Activated CD8-positive, alpha-beta memory T cell treated with anti-CD3 and anti-CD28 coated beads, Interleukin-2, amount 50 U/mL, for 24 hours (primary cell): ENCODE results near the gene ADAD2.

Source experiments
- DNase-seq: peaks from one replicate; pipeline ENCODE4 v3.0.0-alpha.2; 2020; ENCODE audit errors: extremely low read depth

ADAD2 gene

GRCh38 chr16:84176192-84177053 lies 14.5 kb upstream of the ADAD2 start:
- DNase-seq: no peak

- no peak for DNase-seq
Observed at GRCh38 chr16:84177741-84178073, 13.2 kb upstream of the ADAD2 start.

DNA sequence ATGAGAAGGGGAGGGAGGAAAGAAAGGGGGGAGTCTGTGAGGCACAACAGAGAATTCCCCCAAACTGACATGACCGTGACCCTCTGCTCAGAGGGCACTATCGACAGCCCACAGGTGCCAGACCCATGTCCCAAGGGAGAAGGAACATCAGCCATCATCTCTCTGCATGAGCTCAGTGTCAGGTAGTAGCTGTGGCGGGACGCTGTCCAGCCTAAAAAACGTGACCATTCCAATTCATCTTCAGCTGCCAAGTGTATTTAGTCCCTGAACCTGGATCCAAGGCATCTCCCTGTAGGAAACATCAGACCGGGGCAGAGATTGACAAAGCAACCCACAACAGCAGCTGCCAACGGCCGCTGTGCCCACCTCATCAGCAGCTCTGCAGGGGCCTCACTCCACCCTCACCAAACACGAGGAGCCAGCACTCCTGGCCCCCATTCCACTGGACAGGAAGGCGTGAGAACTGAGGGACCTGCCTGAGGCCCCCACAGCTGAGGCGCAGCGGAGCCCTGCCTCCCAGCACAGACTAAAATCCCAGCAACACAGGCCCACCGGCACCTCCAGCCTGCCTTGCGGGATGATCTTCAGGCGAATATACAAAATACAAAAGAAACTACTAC lies 12.7 kb upstream of the ADAD2 start:
- no peak for DNase-seq

GRCh38 chr16:84178892-84179611 lies 11.9 kb upstream of the ADAD2 start:
- no peak for DNase-seq

DNA sequence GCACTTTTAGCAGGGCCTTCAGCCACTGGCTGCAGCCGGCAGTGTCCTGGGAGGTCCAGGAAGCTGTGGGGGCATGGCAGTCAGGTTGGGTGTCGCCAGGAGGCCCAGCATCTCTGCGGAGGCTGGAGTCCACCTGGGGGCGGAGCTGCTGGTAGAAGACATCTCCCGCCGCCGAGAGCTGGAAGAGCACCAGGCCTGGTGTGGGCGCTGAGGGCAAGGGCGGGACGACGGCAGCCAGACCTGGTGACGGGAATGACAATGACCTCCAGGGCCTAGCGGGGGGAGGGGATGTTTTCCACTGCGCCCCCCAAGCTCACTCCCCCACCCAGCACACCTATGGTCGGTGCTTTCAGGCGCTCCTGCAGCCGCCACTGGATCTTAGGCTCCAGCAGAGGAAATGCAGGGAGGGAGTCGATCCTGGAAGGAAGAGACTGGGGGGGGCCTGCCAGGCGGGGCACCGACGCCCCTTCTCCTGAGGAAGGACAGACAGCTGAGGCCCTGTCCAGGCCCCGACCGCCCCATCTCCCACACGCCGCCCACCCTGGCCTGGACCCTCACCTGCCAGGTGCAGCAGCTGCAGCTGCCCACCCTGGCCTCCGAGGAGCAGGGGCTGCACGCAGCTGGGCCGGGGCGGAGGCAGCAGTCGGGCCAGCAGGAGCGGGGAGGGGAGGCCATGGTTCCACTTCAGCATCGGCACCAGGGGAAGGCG lies 11.2 kb upstream of the ADAD2 start:
- DNase-seq: no peak

DNA sequence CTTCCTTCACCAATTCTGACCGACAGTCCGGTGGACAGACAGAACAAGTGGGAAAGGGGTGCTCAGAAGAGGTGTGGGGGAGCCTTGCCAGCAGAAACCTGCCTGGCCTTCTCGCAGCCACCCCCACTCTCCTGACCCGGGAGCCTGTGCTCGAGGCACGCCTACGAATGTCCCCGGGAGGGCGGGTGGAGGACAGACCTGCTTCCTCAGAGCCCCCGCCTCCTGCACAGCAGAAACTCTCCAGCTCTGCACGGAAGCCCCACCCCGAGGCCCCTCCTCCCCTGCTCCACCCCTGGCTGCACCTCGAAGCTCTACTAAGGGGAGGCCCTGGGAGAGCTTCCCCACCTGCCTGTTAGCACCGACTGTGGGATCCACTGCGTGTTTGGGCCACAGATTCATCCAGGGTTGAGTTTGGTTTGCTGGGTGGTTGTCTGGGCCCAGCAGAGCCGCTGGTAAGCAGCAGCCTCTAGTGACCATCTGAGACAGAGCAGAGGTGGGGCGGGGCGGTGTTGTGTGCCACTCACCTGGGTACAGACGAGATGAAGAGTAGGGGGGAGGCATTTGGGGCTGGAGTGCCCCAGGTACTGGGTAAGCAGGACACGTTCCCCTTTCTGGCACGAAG lies 10.3 kb upstream of the ADAD2 start:
- no peak for DNase-seq

DNA sequence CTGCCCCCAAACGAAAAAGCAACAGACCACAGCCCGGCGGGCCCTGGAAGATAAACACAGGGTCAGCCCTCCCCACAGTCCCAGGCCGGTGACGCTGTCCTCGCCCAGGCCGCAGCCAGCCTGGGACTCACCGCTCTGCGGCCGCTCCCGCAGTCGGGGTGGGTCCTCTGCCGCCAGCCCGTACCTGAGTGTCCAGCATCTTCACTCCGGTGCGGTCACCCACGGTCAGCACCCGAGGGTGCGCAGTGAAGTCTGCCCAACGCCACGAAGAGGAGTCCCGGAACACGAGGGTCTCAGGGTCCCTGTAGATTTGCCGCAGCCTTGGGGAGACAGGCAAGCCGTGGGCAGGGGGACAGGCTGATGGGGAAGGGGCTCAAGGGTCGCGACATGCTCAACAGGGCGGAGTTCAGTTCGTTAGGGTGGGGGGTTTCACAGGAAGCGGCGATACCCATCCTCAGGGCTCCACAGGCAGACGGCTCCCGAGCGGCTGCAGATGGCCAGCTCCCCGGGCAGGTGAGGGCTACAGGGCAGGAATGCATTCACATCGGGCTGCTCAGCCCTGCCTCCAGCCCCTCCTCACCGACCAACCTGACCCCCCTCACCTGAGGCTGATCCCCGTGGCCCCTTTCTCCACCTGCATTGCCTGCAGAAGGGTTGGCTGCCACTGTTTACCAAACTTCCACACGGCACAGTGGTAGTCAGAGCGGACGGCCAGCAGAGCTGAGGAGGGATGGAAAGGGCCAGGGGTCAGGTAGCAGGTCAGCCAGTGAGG lies 9.6 kb upstream of the ADAD2 start:
- no peak for DNase-seq

- DNase-seq: no peak
Observed at GRCh38 chr16:84182104-84182503, 8.9 kb upstream of the ADAD2 start.

GRCh38 chr16:84182680-84183571 lies 8.0 kb upstream of the ADAD2 start:
- DNase-seq: no peak

- DNase-seq: no peak
Observed at GRCh38 chr16:84183572-84183875, 7.4 kb upstream of the ADAD2 start.

- no peak for DNase-seq
Observed at GRCh38 chr16:84183911-84184591, 6.9 kb upstream of the ADAD2 start.

DNA sequence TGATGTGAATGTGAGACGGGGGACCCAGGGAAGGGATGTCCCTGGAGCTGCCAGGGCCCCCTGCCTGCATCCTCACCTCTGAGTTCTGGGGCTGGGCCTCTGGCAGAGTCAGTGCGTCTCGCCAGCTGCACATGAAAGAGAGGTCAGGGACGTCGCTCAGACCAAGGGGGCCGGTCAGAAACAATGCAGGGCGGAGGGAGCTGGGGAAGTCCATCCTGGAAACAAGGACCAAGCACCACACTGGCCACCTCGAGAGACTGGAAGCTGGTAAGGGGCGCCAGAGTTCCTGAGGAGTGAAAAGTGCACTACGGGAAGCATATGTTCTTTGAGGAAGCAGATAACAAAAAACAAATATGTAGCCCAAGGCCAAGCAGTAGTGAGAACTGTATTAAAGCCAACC lies 6.2 kb upstream of the ADAD2 start:
- no peak for DNase-seq

- peak; percentile 75 for DNase-seq
Observed at GRCh38 chr16:84186685-84187437, 4.1 kb upstream of the ADAD2 start, which contains the start of gene TAF1C. TSS of gene TAF1C (minus strand) at chr16:84187057. CDS start at chr16:84184988, 2,069 bp downstream.

DNA sequence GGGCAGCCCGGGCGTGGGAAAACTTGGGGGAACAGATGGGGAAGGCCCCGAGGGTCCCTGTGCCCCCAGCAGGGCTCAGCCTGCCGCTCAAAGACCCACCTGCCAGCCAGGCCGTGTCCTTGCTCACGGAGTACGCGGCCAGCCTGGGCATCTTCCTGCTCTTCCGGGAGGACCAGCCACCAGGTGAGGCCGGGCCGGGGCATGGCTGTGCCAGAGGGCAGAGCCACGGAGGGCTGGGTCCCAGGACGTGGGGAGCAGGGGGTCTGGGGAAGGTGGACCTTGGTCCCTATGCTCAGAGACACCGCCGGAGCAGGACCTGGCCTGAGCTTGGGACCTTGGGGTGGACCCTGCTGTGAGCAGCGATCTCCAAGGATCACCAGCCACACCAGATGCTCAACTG lies 509 bp downstream of the ADAD2 start:
- no peak for DNase-seq

- no peak for DNase-seq
Observed at GRCh38 chr16:84193480-84193879, 2.5 kb downstream of the ADAD2 start.

- DNase-seq: no peak
Observed at GRCh38 chr16:84194018-84194417, 3.1 kb downstream of the ADAD2 start.

DNA sequence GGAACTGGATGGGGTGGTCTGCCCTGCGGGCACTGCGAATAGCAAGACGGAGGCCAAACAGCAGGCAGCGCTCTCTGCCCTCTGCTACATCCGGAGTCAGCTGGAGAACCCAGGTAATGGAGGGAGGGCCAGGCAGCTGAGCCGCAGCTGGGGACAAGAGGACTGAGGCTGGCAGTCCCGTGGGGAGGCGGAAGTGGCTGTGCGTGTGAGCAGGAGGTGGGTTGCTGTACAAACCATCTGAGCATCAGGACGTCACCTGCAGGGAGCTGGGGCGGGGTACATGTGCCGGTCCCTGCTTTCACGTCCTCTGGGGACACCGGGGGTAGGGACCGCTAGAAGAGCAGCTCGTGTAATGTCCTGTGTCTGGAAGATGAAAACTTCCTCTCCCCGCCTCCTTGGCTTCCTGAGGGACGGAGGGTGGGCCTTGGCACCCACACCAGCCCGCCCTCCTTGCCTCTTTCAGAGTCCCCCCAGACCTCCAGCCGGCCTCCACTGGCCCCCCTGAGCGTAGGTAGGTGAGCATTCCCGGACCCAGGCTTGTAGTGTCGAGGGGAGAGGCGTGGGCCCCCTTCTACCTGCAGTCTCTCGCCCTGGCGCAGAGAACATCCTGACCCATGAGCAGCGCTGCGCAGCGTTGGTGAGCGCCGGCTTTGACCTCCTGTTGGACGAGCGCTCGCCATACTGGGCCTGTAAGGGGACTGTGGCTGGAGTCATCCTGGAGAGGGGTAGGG lies 3.7 kb downstream of the ADAD2 start:
- no peak for DNase-seq
